ENCODE results near the gene ENPP5.

Gene ENPP5

GRCh38 chr6:46199387-46199786 lies 28.6 kb upstream of the ENPP5 start:
- Histone ChIP-seq H3K9me3 (ENCODE audit: insufficient read depth, low read length) (peaks cover 4% of the 10 kb centered on the region; the same call in 1 of the 2 replicates), H3K36me3 (ENCODE audit: insufficient read depth, insufficient read length, low read length) (no peaks in the 10 kb centered on the region), H3K4me3 (ENCODE audit: insufficient read length, low read depth) (no peak overlapping the region), H3K27me3 (ENCODE audit: insufficient read depth, insufficient read length) (no peaks in the 10 kb centered on the region), H3K9ac (ENCODE audit: insufficient read length, low read depth) (no peak overlapping the region), H3K4me1 (ENCODE audit: insufficient read depth, insufficient read length) (no peaks in the 10 kb centered on the region)
- TF ChIP-seq SUZ12 (IDR thresholded peaks at IDR 0.05; ENCODE audit: extremely low read depth, insufficient read depth, insufficient read length) (no peak), YY1 (IDR thresholded peaks at IDR 0.05; ENCODE audit: insufficient read depth, insufficient read length) (no peak), ZNF274 (IDR thresholded peaks at IDR 0.05; ENCODE audit: low read depth, low read length) (no peak)
- no peak for DNase-seq (ENCODE audit: low read depth, low spot score)

- Histone ChIP-seq H3K36me3 (ENCODE audit: insufficient read depth, insufficient read length, low read length) (no peaks in the 10 kb centered on the region), H3K9me3 (ENCODE audit: insufficient read depth, low read length) (no peaks in the 10 kb centered on the region), H3K4me1 (ENCODE audit: insufficient read depth, insufficient read length) (no peaks in the 10 kb centered on the region), H3K9ac (ENCODE audit: insufficient read length, low read depth) (no peak overlapping the region), H3K27me3 (ENCODE audit: insufficient read depth, insufficient read length) (no peaks in the 10 kb centered on the region), H3K4me3 (ENCODE audit: insufficient read length, low read depth) (no peak overlapping the region)
- TF ChIP-seq YY1 (IDR thresholded peaks at IDR 0.05; ENCODE audit: insufficient read depth, insufficient read length): no peak
- no peak for TF ChIP-seq ZNF274 (IDR thresholded peaks at IDR 0.05; ENCODE audit: low read depth, low read length)
- TF ChIP-seq SUZ12 (IDR thresholded peaks at IDR 0.05; ENCODE audit: extremely low read depth, insufficient read depth, insufficient read length): no peak
- DNase-seq (ENCODE audit: low read depth, low spot score): no peak
These were observed 21.2 kb upstream of the ENPP5 start for GRCh38 chr6:46191961-46192360.

GRCh38 chr6:46190889-46191288 lies 20.1 kb upstream of the ENPP5 start:
- Histone ChIP-seq H3K9me3 (ENCODE audit: insufficient read depth, low read length) (no peaks in the 10 kb centered on the region), H3K36me3 (ENCODE audit: insufficient read depth, insufficient read length, low read length) (no peaks in the 10 kb centered on the region), H3K9ac (ENCODE audit: insufficient read length, low read depth) (no peak overlapping the region), H3K4me1 (ENCODE audit: insufficient read depth, insufficient read length) (no peaks in the 10 kb centered on the region), H3K4me3 (ENCODE audit: insufficient read length, low read depth) (no peak overlapping the region), H3K27me3 (ENCODE audit: insufficient read depth, insufficient read length) (no peaks in the 10 kb centered on the region)
- no peak for DNase-seq (ENCODE audit: low read depth, low spot score)
- TF ChIP-seq ZNF274 (IDR thresholded peaks at IDR 0.05; ENCODE audit: low read depth, low read length) (no peak), YY1 (IDR thresholded peaks at IDR 0.05; ENCODE audit: insufficient read depth, insufficient read length) (no peak), SUZ12 (IDR thresholded peaks at IDR 0.05; ENCODE audit: extremely low read depth, insufficient read depth, insufficient read length) (no peak)

GRCh38 chr6:46189726-46190125 lies 18.9 kb upstream of the ENPP5 start:
- Histone ChIP-seq H3K27me3 (ENCODE audit: insufficient read depth, insufficient read length) (no peaks in the 10 kb centered on the region), H3K4me3 (ENCODE audit: insufficient read length, low read depth) (no peak overlapping the region), H3K9me3 (ENCODE audit: insufficient read depth, low read length) (no peaks in the 10 kb centered on the region), H3K36me3 (ENCODE audit: insufficient read depth, insufficient read length, low read length) (no peaks in the 10 kb centered on the region), H3K9ac (ENCODE audit: insufficient read length, low read depth) (no peak overlapping the region), H3K4me1 (ENCODE audit: insufficient read depth, insufficient read length) (no peaks in the 10 kb centered on the region)
- no peak for TF ChIP-seq YY1 (IDR thresholded peaks at IDR 0.05; ENCODE audit: insufficient read depth, insufficient read length)
- TF ChIP-seq ZNF274 (IDR thresholded peaks at IDR 0.05; ENCODE audit: low read depth, low read length): no peak
- no peak for TF ChIP-seq SUZ12 (IDR thresholded peaks at IDR 0.05; ENCODE audit: extremely low read depth, insufficient read depth, insufficient read length)
- no peak for DNase-seq (ENCODE audit: low read depth, low spot score)

GRCh38 chr6:46186583-46186982 lies 15.8 kb upstream of the ENPP5 start:
- no peaks in the 10 kb centered on the region for H3K27me3 ChIP-seq (ENCODE audit: insufficient read depth, insufficient read length)
- no peak overlapping the region for H3K4me3 ChIP-seq (ENCODE audit: insufficient read length, low read depth)
- DNase-seq (ENCODE audit: low read depth, low spot score): no peak
- no peak for TF ChIP-seq ZNF274 (IDR thresholded peaks at IDR 0.05; ENCODE audit: low read depth, low read length)
- no peak for TF ChIP-seq YY1 (IDR thresholded peaks at IDR 0.05; ENCODE audit: insufficient read depth, insufficient read length)
- no peak for TF ChIP-seq SUZ12 (IDR thresholded peaks at IDR 0.05; ENCODE audit: extremely low read depth, insufficient read depth, insufficient read length)
- no peaks in the 10 kb centered on the region for H3K9me3 ChIP-seq (ENCODE audit: insufficient read depth, low read length)
- no peak overlapping the region for H3K9ac ChIP-seq (ENCODE audit: insufficient read length, low read depth)
- H3K36me3 ChIP-seq (ENCODE audit: insufficient read depth, insufficient read length, low read length): no peaks in the 10 kb centered on the region
- no peaks in the 10 kb centered on the region for H3K4me1 ChIP-seq (ENCODE audit: insufficient read depth, insufficient read length)

GRCh38 chr6:46184114-46184513 lies 13.3 kb upstream of the ENPP5 start:
- H3K27me3 ChIP-seq (ENCODE audit: insufficient read depth, insufficient read length): no peaks in the 10 kb centered on the region
- no peaks in the 10 kb centered on the region for H3K4me1 ChIP-seq (ENCODE audit: insufficient read depth, insufficient read length)
- H3K9ac ChIP-seq (ENCODE audit: insufficient read length, low read depth): no peak overlapping the region
- no peak overlapping the region for H3K4me3 ChIP-seq (ENCODE audit: insufficient read length, low read depth)
- H3K9me3 ChIP-seq (ENCODE audit: insufficient read depth, low read length): no peaks in the 10 kb centered on the region
- TF ChIP-seq SUZ12 (IDR thresholded peaks at IDR 0.05; ENCODE audit: extremely low read depth, insufficient read depth, insufficient read length): no peak
- TF ChIP-seq YY1 (IDR thresholded peaks at IDR 0.05; ENCODE audit: insufficient read depth, insufficient read length): no peak
- no peak for TF ChIP-seq ZNF274 (IDR thresholded peaks at IDR 0.05; ENCODE audit: low read depth, low read length)
- no peak for DNase-seq (ENCODE audit: low read depth, low spot score)
- no peaks in the 10 kb centered on the region for H3K36me3 ChIP-seq (ENCODE audit: insufficient read depth, insufficient read length, low read length)

- no peak for DNase-seq (ENCODE audit: low read depth, low spot score)
- Histone ChIP-seq H3K4me3 (ENCODE audit: insufficient read length, low read depth) (no peak overlapping the region), H3K9me3 (ENCODE audit: insufficient read depth, low read length) (no peaks in the 10 kb centered on the region), H3K9ac (ENCODE audit: insufficient read length, low read depth) (no peak overlapping the region), H3K4me1 (ENCODE audit: insufficient read depth, insufficient read length) (no peaks in the 10 kb centered on the region), H3K27me3 (ENCODE audit: insufficient read depth, insufficient read length) (no peaks in the 10 kb centered on the region), H3K36me3 (ENCODE audit: insufficient read depth, insufficient read length, low read length) (no peaks in the 10 kb centered on the region)
- TF ChIP-seq SUZ12 (IDR thresholded peaks at IDR 0.05; ENCODE audit: extremely low read depth, insufficient read depth, insufficient read length): no peak
- TF ChIP-seq YY1 (IDR thresholded peaks at IDR 0.05; ENCODE audit: insufficient read depth, insufficient read length): no peak
- no peak for TF ChIP-seq ZNF274 (IDR thresholded peaks at IDR 0.05; ENCODE audit: low read depth, low read length)
These were observed 5.2 kb upstream of the ENPP5 start for GRCh38 chr6:46175976-46176375.

All from NT2/D1 (cell line).